K562 (cell line): Measurements from ENCODE around the gene ARMC6. TPM values are rescaled to one million over a fixed set of nuclear protein-coding genes. Genes with fewer than 3 reads are reported as not detected.
A peak's percentile ranks its signal among the peaks of the same experiment; 100 is the strongest.

Source experiments
- ATAC-seq: fragments of 200-7000 bp; cut with Tn5 transposase; 3 replicates; pipeline ENCODE4 v1.9.1; 2020; ENCODE audit warnings: moderate library complexity
- BruUV-seq: library from RNA; stranded (reverse); fragments of 400-500 nt; replicated peaks from 2 replicates; lab custom pipeline; 2021; lab: Mats Ljungman, UMichigan
- CTCF ChIA-PET: fragments of 300-600 bp; formaldehyde crosslinking; extraction: SDS; loops from one replicate; lab custom pipeline; 2021; ENCODE audit warnings: low intra/inter-chr PET ratio; lab: Yijun Ruan, JAX
- POLR2A ChIA-PET: fragments of 300-600, 350-650 bp; sonication (Branson Sonifier 250); formaldehyde crosslinking; extraction: SDS; loops from one replicate; lab custom pipeline; 2021; ENCODE audit warnings: antibody characterized with exemption, inconsistent platforms; lab: Yijun Ruan, JAX
- DNase-seq, 4 experiments: peaks; one replicate each; pipeline versions ENCODE4 v3.0.0 to v3.0.0-alpha.2; 2011 to 2018; ENCODE audit warnings: low spot score in 3 of 4, mixed read lengths in 3 of 4; ENCODE audit errors: extremely low read depth in 1 of 4
- FAIRE-seq: peaks from 2 replicates; lab custom pipeline; 2011; peaks lifted over from hg19 to GRCh38; lab: Jason Lieb, UNC
- H2AFZ ChIP-seq: 2 replicates; pipeline ENCODE4 v1.6.0; 2011; ENCODE audit warnings: low read depth, low read length, control low read depth, inconsistent platforms
- H3K27ac ChIP-seq: fragments of 200-600 bp; 3 replicates; pipeline ENCODE4 v1.8.0; 2011; ENCODE audit warnings: low read depth, mild to moderate bottlenecking, control low read depth, inconsistent platforms, low read length, moderate library complexity, mixed read lengths; ENCODE audit errors: extremely low read depth
- H3K27me3 ChIP-seq, 2 experiments: fragments of 300-600 bp in 1 of 2; 2 replicates in 1 of 2; 3 replicates in 1 of 2; pipeline versions ENCODE4 v1.6.0 to v1.8.0; 2011; ENCODE audit warnings: inconsistent platforms in 2 of 2, low read length in 2 of 2, mild to moderate bottlenecking in 1 of 2, mixed read lengths in 1 of 2, moderate library complexity in 1 of 2; ENCODE audit not compliant: control insufficient read depth in 2 of 2, insufficient read depth in 2 of 2
- H3K36me3 ChIP-seq: fragments of 300-600 bp; 3 replicates; pipeline ENCODE4 v1.8.0; 2011; ENCODE audit warnings: mild to moderate bottlenecking, low read length, inconsistent platforms; ENCODE audit not compliant: control insufficient read depth, insufficient read depth
- H3K4me1 ChIP-seq, 2 experiments: fragments of 200-600 bp in 1 of 2; replicated peaks in 1 of 2; 2 replicates in 1 of 2; 3 replicates in 1 of 2; pipeline versions ENCODE4 v1.5.1 to v1.8.0; 2011; ENCODE audit warnings: inconsistent platforms in 2 of 2, low read length in 2 of 2, mild to moderate bottlenecking in 1 of 2, mixed read lengths in 1 of 2, moderate library complexity in 1 of 2; ENCODE audit not compliant: control insufficient read depth in 2 of 2, insufficient read depth in 2 of 2
- H3K4me2 ChIP-seq: 2 replicates; pipeline ENCODE4 v1.6.1; 2011; ENCODE audit warnings: low read length, control low read depth, inconsistent platforms, mixed read lengths; ENCODE audit not compliant: insufficient read depth
- H3K4me3 ChIP-seq: fragments of 200-600 bp; sonication (generic), shearing (Covaris generic); 2 replicates; pipeline ENCODE4 v1.5.1; 2016; ENCODE audit warnings: control low read depth, inconsistent platforms
- H3K79me2 ChIP-seq: fragments of 200-600 bp; 3 replicates; pipeline ENCODE4 v1.8.0; 2011; ENCODE audit warnings: low read length, inconsistent platforms; ENCODE audit not compliant: control insufficient read depth, insufficient read depth
- H3K9ac ChIP-seq, 2 experiments: 2 replicates each; pipeline versions ENCODE4 v1.6.0 to v1.6.1; 2011; ENCODE audit warnings: low read depth in 2 of 2, low read length in 2 of 2, control low read depth in 1 of 2, inconsistent platforms in 1 of 2, mild to moderate bottlenecking in 1 of 2, mixed read lengths in 1 of 2; ENCODE audit not compliant: insufficient read depth in 1 of 2
- H3K9me1 ChIP-seq: one replicate; pipeline ENCODE4 v1.6.0; 2011; ENCODE audit warnings: inconsistent platforms, mild to moderate bottlenecking, low read length, moderate library complexity; ENCODE audit not compliant: control insufficient read depth, insufficient read depth
- H3K9me3 ChIP-seq: replicated peaks from 2 replicates; pipeline ENCODE4 v1.5.1; 2011; ENCODE audit warnings: low read depth, low read length, inconsistent platforms; ENCODE audit not compliant: control insufficient read depth, insufficient read depth
- H4K20me1 ChIP-seq: replicated peaks from 2 replicates; pipeline ENCODE4 v1.6.1; 2011; ENCODE audit warnings: low read length, inconsistent platforms, mixed read lengths; ENCODE audit not compliant: control insufficient read depth, insufficient read depth
- CBFA2T3 ChIP-seq: fragments of 450-650 bp; IDR thresholded peaks from 2 replicates; pipeline ENCODE4 v1.6.1; 2017
- CHD4 ChIP-seq: fragments of 200-600 bp; sonication (generic); IDR thresholded peaks from 3 replicates; pipeline ENCODE4 v1.6.1; 2012; ENCODE audit warnings: low read depth, mild to moderate bottlenecking, mixed read lengths, low read length, inconsistent platforms; ENCODE audit not compliant: insufficient read depth, insufficient replicate concordance, poor library complexity, severe bottlenecking
- DIDO1 ChIP-seq: fragments of 450-650 bp; IDR thresholded peaks from 2 replicates; pipeline ENCODE4 v1.6.1; 2016; ENCODE audit warnings: low read depth, missing biosample characterization, missing genetic modification characterization
- ETS2 ChIP-seq: IDR thresholded peaks from 2 replicates; pipeline ENCODE4 v1.6.1; 2016; ENCODE audit warnings: borderline replicate concordance, missing genetic modification characterization, mild to moderate bottlenecking, moderate library complexity, missing compliant biosample characterization; ENCODE audit not compliant: poor library complexity, severe bottlenecking
- HIVEP1 ChIP-seq: fragments of 250-450 bp; sonication (Bioruptor Pico); IDR thresholded peaks from 2 replicates; pipeline ENCODE4 v1.4.0; 2020; ENCODE audit warnings: mild to moderate bottlenecking
- HNRNPK ChIP-seq: fragments of 200-400 bp; formaldehyde crosslinking; IDR thresholded peaks from one replicate; pipeline ENCODE4 v1.6.1; 2018; ENCODE audit warnings: mild to moderate bottlenecking, low read depth, low read length; ENCODE audit not compliant: poor library complexity, severe bottlenecking
- MCM2 ChIP-seq: fragments of 450-650 bp; IDR thresholded peaks from 2 replicates; pipeline ENCODE4 v1.6.1; 2017; ENCODE audit warnings: low read depth, mild to moderate bottlenecking
- NCOA2 ChIP-seq, 2 experiments: fragments of 450-650 bp; IDR thresholded peaks; 2 replicates each; pipeline ENCODE4 v1.6.1; 2018; ENCODE audit warnings: mild to moderate bottlenecking in 2 of 2, moderate library complexity in 1 of 2; ENCODE audit not compliant: partially characterized antibody in 2 of 2
- PRPF4 ChIP-seq: fragments of 200-400 bp; formaldehyde crosslinking; IDR thresholded peaks from one replicate; pipeline ENCODE4 v1.6.1; 2017; ENCODE audit warnings: low read length, low read depth, mild to moderate bottlenecking; ENCODE audit not compliant: insufficient read depth, poor library complexity, severe bottlenecking
- SMAD3 ChIP-seq: fragments of 450-650 bp; formaldehyde crosslinking; conservative IDR thresholded peaks from 2 replicates; pipeline ENCODE4 v1.4.0; 2020; ENCODE audit warnings: mild to moderate bottlenecking
- SP1 ChIP-seq: sonication (generic); formaldehyde crosslinking; IDR thresholded peaks from 2 replicates; pipeline ENCODE4 v1.8.1; 2022; ENCODE audit warnings: mild to moderate bottlenecking, missing genetic modification reagents
- STAT5A ChIP-seq: IDR thresholded peaks from 2 replicates; pipeline ENCODE4 v1.6.1; 2012; ENCODE audit warnings: low read length, inconsistent platforms, borderline replicate concordance
- ZC3H8 ChIP-seq: fragments of 450-650 bp; IDR thresholded peaks from 2 replicates; pipeline ENCODE4 v1.6.1; 2017
- ZNF384 ChIP-seq: IDR thresholded peaks from 2 replicates; pipeline ENCODE4 v1.6.1; 2012; ENCODE audit warnings: low read depth, low read length, improper control_type of control experiment
- WGBS: fragments of 100-300 bp; shearing (Covaris generic); methylation state at CpG from one replicate; pipeline ENCODE4 v1.1.6; 2016; ENCODE audit warnings: low coverage, mixed read lengths; ENCODE audit not compliant: insufficient coverage; ENCODE audit errors: missing lambda C conversion rate; 5-methylcytosine and 5-hydroxymethylcytosine counted together
- in situ Hi-C: fragments of 300-500 bp; cut with MboI; formaldehyde crosslinking; loops from 4 replicates; pipeline ENCODE4 v1.15.0; 2018; ENCODE audit warnings: inconsistent platforms, mixed read lengths
- intact Hi-C: fragments of 100-400 bp; cut with micrococcal nuclease; formaldehyde crosslinking; loops from 2 replicates; pipeline ENCODE4 v1.14.2; 2022
- polyA plus RNA-seq, 8 experiments: library from polyadenylated mRNA; depleted of rRNA in 4 of 8; stranded (reverse) in 5 of 8; unstranded in 3 of 8; fragments of >200 nt; fragmentation: Nextera tagmentation in 2 of 8; fragmentation: Illumina TruSeq in 1 of 8; extraction: Ambion mirVana in 2 of 8; extraction: Trizol in 1 of 8; gene quantifications; 2 replicates each; pipeline versions ENCODE4 v1.2.1 to v1.2.3, GENCODE V29; 2011 to 2014; ENCODE audit warnings: inconsistent platforms in 1 of 8, missing spikeins in 1 of 8
- total RNA-seq, 7 experiments: library from RNA; depleted of rRNA in 6 of 7; stranded (reverse); fragments of >200 nt in 6 of 7; fragmentation: Illumina TruSeq in 2 of 7; extraction: Trizol in 2 of 7; gene quantifications; 2 replicates each; pipeline versions ENCODE4 v1.2.1 to v1.2.3, GENCODE V29; 2011 to 2021; ENCODE audit warnings: low replicate concordance in 1 of 7
- TF ChIP-seq, protein P1 (sequence below), 2 experiments: fragments of 250-450 bp in 1 of 2; fragments of 450-650 bp in 1 of 2; sonication (Bioruptor Pico) in 1 of 2; IDR thresholded peaks; 2 replicates each; pipeline versions ENCODE4 v1.6.1 to v1.8.0; 2016 to 2021; ENCODE audit warnings: mild to moderate bottlenecking in 2 of 2, moderate library complexity in 2 of 2, missing compliant biosample characterization in 1 of 2, missing genetic modification characterization in 1 of 2
- TF ChIP-seq, protein P2 (sequence below): fragments of 450-650 bp; IDR thresholded peaks from 2 replicates; pipeline ENCODE4 v1.6.1; 2018; ENCODE audit warnings: mild to moderate bottlenecking, low read depth; ENCODE audit not compliant: partially characterized antibody
- TF ChIP-seq, protein P3 (sequence below): fragments of 250-450 bp; sonication (Bioruptor Pico); IDR thresholded peaks from 2 replicates; pipeline ENCODE4 v1.5.0; 2021

ARMC6 gene
- total and polyA plus RNA-seq, 9 of the 15 experiments (the other 6 are each of a cell fraction or from before 2014, with no cell fraction given) = 2.1 to 93.4 (median 63.6) TPM

DNA sequence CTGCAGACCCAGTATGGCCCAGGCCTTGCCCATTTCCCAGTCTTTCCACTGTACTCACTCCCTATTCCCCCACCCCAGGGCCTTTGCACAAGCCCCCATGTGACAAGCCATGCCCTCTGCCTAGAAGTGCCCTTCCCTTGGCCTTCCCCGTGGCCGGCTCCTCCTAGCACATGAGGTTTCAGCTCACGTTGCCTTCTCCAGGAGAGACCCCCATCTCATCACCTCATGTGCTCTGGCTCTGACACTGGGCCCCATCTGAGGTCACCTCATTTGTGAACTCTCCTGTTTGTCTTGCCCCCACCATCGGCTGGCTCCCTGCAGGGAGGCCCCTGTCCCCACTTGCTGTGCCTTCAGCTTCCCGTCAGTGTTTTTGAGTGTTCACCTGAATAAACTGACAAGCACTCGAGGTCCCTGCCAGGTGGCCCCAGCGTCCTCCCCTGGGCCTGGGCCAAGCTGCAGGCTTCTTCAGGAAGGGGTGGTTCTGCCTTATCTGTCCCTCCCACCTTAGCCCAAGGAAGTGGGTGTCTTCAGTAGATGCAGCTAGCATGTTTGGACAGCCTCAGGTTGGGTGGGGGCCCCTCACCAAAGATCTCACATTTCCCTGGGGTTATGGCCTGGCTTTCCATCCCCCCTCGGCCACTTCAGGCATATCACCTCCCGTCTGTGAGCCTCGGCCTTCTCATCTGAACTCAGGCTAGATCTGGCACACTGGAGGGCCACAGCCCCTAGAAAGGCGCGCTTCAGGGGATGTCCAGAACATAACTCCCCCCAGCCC lies 26.6 kb downstream of the ARMC6 start:
- Histone ChIP-seq H4K20me1 (no peaks in the 10 kb centered on the region), H3K36me3 (peaks cover 55% of the 10 kb centered on the region), H3K27me3 (no peaks in the 10 kb centered on the region; a peak in 1 of 5 replicates), H3K4me2 (peak overlapping the region; percentile 95), H2AFZ (no peak overlapping the region; the same call in 1 of the 2 replicates), H3K4me3 (peak overlapping the region; percentile 26), H3K9ac (peak overlapping the region; percentile 84 to 90), H3K4me1 (peaks cover 47 to 89% of the 10 kb centered on the region in 2 experiments), H3K27ac (peak overlapping the region; percentile 89), H3K9me1 (peaks cover 3% of the 10 kb centered on the region), H3K9me3 (no peaks in the 10 kb centered on the region), H3K79me2 (peaks cover 47% of the 10 kb centered on the region)
- in situ Hi-C loops (loop anchor here (5.0 kb wide), 1 partner anchor 77 kb away; the partner anchor contains the start of gene TMEM161A), intact Hi-C loops (loop anchor here (2.0 to 10.0 kb wide), 2 partner anchors 53 to 265 kb away; partner anchors contain the start of genes MAU2 and SUGP1)
- FAIRE-seq (peak; percentile 99), DNase-seq (peak; percentile 86 to 98 (median 90)), ATAC-seq (peak; percentile 65)
- TSS peak; percentile 57 for BruUV-seq
- POLR2A ChIA-PET = interaction anchor here (0.6 to 1.7 kb wide), 12 partner anchors 9 to 462 kb away, joined by 3 to 11 read pairs (median 4); no protein-coding TSS in a partner anchor
- CTCF ChIA-PET = interaction anchor here (1.5 kb wide), 1 partner anchor 80 kb away, joined by 3 read pairs; no protein-coding TSS in a partner anchor
- WGBS = 2% methylated on average over 12 of the region's 12 CpGs
- TF ChIP-seq DIDO1 (tag) (no peak), CHD4 (no peak), HNRNPK (no peak), ZNF384 (no peak), ZC3H8 (no peak), ETS2 (tag) (no peak), SP1 (peak; percentile 85), STAT5A (peak; percentile 93), MCM2 (no peak), NCOA2 (IDR thresholded peaks at IDR 0.05; ENCODE audit: partially characterized antibody in 2 of 2) (no peak), SMAD3 (0 out of 2 replicates have a peak, but pooled peaks have one; percentile 42), HIVEP1 (CRISPR knock-in tag) (no peak), CBFA2T3 (peak; percentile 99), PRPF4 (no peak)
- TF ChIP-seq, protein P1, sequence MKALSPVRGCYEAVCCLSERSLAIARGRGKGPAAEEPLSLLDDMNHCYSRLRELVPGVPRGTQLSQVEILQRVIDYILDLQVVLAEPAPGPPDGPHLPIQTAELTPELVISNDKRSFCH (CRISPR knock-in tag; IDR thresholded peaks at IDR 0.05) = no peak
- TF ChIP-seq, protein P1 (tag; IDR thresholded peaks at IDR 0.05) = peak; percentile 77
- TF ChIP-seq, protein P2, sequence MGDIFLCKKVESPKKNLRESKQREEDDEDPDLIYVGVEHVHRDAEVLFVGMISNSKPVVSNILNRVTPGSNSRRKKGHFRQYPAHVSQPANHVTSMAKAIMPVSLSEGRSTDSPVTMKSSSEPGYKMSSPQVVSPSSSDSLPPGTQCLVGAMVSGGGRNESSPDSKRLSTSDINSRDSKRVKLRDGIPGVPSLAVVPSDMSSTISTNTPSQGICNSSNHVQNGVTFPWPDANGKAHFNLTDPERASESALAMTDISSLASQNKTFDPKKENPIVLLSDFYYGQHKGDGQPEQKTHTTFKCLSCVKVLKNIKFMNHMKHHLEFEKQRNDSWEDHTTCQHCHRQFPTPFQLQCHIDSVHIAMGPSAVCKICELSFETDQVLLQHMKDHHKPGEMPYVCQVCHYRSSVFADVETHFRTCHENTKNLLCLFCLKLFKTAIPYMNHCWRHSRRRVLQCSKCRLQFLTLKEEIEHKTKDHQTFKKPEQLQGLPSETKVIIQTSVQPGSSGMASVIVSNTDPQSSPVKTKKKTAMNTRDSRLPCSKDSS = no peak
- TF ChIP-seq, protein P3, sequence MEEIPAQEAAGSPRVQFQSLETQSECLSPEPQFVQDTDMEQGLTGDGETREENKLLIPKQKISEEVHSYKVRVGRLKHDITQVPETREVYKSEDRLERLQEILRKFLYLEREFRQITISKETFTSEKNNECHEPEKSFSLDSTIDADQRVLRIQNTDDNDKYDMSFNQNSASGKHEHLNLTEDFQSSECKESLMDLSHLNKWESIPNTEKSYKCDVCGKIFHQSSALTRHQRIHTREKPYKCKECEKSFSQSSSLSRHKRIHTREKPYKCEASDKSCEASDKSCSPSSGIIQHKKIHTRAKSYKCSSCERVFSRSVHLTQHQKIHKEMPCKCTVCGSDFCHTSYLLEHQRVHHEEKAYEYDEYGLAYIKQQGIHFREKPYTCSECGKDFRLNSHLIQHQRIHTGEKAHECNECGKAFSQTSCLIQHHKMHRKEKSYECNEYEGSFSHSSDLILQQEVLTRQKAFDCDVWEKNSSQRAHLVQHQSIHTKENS (CRISPR knock-in tag) = no peak
